Tibial artery (tissue), 4 donors: ENCODE data around the gene KRTAP4-7.
"Not testable (repeated sequence)": the region's sequence is repeated elsewhere in the genome, so short reads cannot be mapped to it uniquely, and the experiment has no call there.

ENCODE experiments used
- DNase-seq, 2 donors: peaks; one replicate each; pipeline ENCODE4 v3.0.0-alpha.2; 2019
- H3K27ac ChIP-seq, 2 donors: fragments of 200-600 bp; sonication (generic) in 1 of 2; 1 replicate in 1 of 2; 2 replicates in 1 of 2; pipeline ENCODE4 v1.5.1; 2018 to 2019; ENCODE audit warnings: mild to moderate bottlenecking in 1 of 2
- H3K27me3 ChIP-seq, 2 donors: fragments of 200-600 bp; sonication (generic) in 1 of 2; one replicate each; pipeline versions ENCODE4 v1.5.1 to v1.6.0; 2016 to 2019
- H3K36me3 ChIP-seq, 3 donors: fragments of 200-600 bp; sonication (generic) in 2 of 3; one replicate each; pipeline ENCODE4 v1.5.1; 2016 to 2019; ENCODE audit warnings: mild to moderate bottlenecking in 2 of 3
- H3K4me1 ChIP-seq, 4 donors: fragments of 200-600 bp; sonication (generic) in 2 of 4; 1 replicate in 3 of 4; 2 replicates in 1 of 4; pipeline ENCODE4 v1.5.1; 2016 to 2019
- H3K4me3 ChIP-seq, 2 donors: fragments of 200-600 bp; sonication (generic) in 1 of 2; 1 replicate in 1 of 2; 2 replicates in 1 of 2; pipeline ENCODE4 v1.5.1; 2018 to 2019; ENCODE audit warnings: mild to moderate bottlenecking in 2 of 2
- H3K9me3 ChIP-seq, 3 donors: fragments of 200-600 bp; sonication (generic) in 1 of 3; one replicate each; pipeline ENCODE4 v1.5.1; 2016 to 2019
- intact Hi-C: fragments of 100-400 bp; cut with DNase I; formaldehyde crosslinking; loops from one replicate; pipeline ENCODE4 v1.15.0; 2023; ENCODE audit warnings: low total_unique reads
- TF ChIP-seq, protein P1 (sequence below), 2 experiments: fragments of 200-600 bp in 1 of 2; fragments of 450-650 bp in 1 of 2; IDR thresholded peaks; one replicate each; pipeline ENCODE4 v1.5.1; 2017 to 2019; ENCODE audit warnings: antibody characterized with exemption in 2 of 2, mild to moderate bottlenecking in 1 of 2, moderate library complexity in 1 of 2

KRTAP4-7 gene

GRCh38 chr17:41101586-41102259 is 17.8 kb downstream of the KRTAP4-7 start, which contains the start of gene KRTAP4-16:
KRTAP4-16 (minus strand) TSS chr17:41102209; CDS start chr17:41102209, 0 bp downstream.
- TF ChIP-seq, protein P1, sequence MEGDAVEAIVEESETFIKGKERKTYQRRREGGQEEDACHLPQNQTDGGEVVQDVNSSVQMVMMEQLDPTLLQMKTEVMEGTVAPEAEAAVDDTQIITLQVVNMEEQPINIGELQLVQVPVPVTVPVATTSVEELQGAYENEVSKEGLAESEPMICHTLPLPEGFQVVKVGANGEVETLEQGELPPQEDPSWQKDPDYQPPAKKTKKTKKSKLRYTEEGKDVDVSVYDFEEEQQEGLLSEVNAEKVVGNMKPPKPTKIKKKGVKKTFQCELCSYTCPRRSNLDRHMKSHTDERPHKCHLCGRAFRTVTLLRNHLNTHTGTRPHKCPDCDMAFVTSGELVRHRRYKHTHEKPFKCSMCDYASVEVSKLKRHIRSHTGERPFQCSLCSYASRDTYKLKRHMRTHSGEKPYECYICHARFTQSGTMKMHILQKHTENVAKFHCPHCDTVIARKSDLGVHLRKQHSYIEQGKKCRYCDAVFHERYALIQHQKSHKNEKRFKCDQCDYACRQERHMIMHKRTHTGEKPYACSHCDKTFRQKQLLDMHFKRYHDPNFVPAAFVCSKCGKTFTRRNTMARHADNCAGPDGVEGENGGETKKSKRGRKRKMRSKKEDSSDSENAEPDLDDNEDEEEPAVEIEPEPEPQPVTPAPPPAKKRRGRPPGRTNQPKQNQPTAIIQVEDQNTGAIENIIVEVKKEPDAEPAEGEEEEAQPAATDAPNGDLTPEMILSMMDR (IDR thresholded peaks at IDR 0.05): no peak

GRCh38 chr17:41103896-41104295 is 19.9 kb downstream of the KRTAP4-7 start:
- DNase-seq: no peak
- H3K27me3 ChIP-seq: no peaks in the 10 kb centered on the region
- no peak overlapping the region for H3K27ac ChIP-seq
- intact Hi-C loops: no loop called here
- H3K9me3 ChIP-seq: no peaks in the 10 kb centered on the region
- H3K4me3 ChIP-seq: no peak overlapping the region
- no peaks in the 10 kb centered on the region for H3K36me3 ChIP-seq
- H3K4me1 ChIP-seq: no peaks in the 10 kb centered on the region
- TF ChIP-seq, protein P1 (IDR thresholded peaks at IDR 0.05): no peak

More at GRCh38 chr17:41101586-41102259, 17.8 kb downstream of the KRTAP4-7 start, which contains the start of gene KRTAP4-16:
- intact Hi-C loops: no loop called here
- Histone ChIP-seq H3K27ac (no peak within 1 kb of the TSS), H3K4me3 (no peak within 1 kb of the TSS), H3K27me3 (no peaks in the 10 kb centered on the region), H3K4me1 (no peaks in the 10 kb centered on the region), H3K36me3 (no peaks in the 10 kb centered on the region), H3K9me3 (no peaks in the 10 kb centered on the region)
- DNase-seq: no peak

DNA sequence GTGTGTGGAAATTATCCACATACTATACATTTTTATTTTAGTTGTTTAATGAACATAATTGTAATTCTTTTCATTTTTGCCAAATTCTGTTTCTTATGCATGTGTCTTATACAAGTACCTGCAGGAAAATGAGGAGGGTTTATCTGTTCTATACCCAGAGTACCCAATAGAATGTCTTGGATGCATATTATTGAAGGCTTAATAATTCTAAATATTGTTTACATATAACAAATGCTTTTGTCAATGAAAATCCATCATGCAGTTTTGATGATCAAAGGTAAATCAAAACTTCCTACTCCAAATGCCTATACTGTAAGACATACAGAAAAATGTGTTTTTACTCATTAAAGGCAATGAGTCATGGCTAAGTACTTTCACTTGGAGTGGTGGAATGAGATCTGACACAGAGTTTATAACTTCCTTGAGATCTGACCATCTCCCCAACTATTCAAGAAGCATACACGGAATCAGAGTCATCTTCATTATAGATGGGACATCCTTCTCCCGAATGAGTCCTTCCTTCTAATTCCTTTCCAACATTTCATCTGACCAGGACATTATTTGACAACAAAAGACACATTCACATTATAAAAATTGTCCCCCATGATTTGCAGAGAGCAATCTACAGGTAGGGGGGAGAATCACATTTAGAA is 20.6 kb downstream of the KRTAP4-7 start:
- H3K4me3 ChIP-seq, H3K9me3 ChIP-seq, H3K27me3 ChIP-seq, H3K4me1 ChIP-seq, DNase-seq, intact Hi-C loops, H3K27ac ChIP-seq, H3K36me3 ChIP-seq: not testable (repeated sequence)

DNA sequence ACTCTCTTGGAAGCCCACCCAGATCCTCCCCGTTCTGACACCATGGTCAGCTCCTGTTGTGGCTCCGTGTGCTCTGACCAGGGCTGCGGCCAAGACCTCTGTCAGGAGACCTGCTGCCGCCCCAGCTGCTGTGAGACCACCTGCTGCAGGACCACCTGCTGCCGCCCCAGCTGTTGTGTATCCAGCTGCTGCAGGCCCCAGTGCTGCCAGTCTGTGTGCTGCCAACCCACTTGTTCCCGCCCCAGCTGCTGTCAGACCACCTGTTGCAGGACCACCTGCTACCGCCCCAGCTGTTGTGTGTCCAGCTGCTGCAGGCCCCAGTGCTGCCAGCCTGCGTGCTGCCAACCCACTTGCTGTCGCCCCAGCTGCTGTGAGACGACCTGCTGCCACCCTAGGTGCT is 21.4 kb downstream of the KRTAP4-7 start, which contains the start of gene KRTAP4-9:
TSS of gene KRTAP4-9 (plus strand) at position 43 of the 400 bp plus-strand sequence. CDS start at position 43, 0 bp downstream.
- H3K4me3 ChIP-seq, H3K27me3 ChIP-seq, H3K36me3 ChIP-seq, H3K27ac ChIP-seq, intact Hi-C loops, H3K4me1 ChIP-seq, H3K9me3 ChIP-seq, DNase-seq: not testable (repeated sequence)

- Histone ChIP-seq H3K4me1 (no peaks in the 10 kb centered on the region), H3K27me3 (no peaks in the 10 kb centered on the region), H3K27ac (no peak overlapping the region), H3K36me3 (no peaks in the 10 kb centered on the region), H3K4me3 (no peak overlapping the region), H3K9me3 (no peaks in the 10 kb centered on the region)
- intact Hi-C loops: no loop called here
- no peak for DNase-seq
- TF ChIP-seq, protein P1 (IDR thresholded peaks at IDR 0.05): no peak
These were observed 24.0 kb downstream of the KRTAP4-7 start for GRCh38 chr17:41107941-41108450.

DNA sequence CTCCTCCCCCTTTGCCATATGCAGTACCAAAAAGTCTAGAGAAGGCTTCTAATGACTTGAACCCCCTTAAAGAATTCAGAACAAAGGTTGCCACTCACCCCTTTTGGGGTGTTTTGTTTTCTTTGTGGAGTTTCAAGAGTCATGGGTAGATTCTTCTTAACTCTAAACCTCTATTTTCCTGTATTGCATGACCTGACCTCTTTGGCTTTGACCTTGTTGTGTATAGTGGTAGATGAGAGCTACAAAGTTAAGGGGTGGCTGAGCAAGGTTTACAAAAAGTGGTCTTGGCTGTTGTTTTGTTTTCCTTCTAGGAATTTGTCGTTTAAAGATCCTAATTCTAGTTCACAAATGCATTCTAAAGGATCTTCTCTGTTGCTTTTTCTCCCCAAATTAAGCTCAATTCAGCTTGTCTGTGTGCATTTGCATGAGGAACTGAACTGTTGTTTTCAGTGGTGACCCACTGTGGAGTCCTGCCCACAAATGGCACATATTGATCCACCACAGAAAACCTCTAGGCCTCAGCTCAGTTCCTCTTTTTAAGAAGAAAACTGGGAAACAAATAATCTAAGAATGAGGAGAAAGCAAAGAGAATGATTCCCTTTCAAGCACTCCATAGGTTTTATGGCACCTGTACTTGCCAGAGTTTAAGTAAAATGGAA is 24.9 kb downstream of the KRTAP4-7 start:
- intact Hi-C loops, H3K9me3 ChIP-seq, H3K36me3 ChIP-seq, DNase-seq, H3K27ac ChIP-seq, H3K4me1 ChIP-seq, H3K4me3 ChIP-seq, H3K27me3 ChIP-seq: not testable (repeated sequence)
